Measurements from ENCODE around the gene TUBB2B. TPM values are rescaled to one million over a fixed set of nuclear protein-coding genes. Genes with fewer than 3 reads are reported as not detected.

Gene TUBB2B
- total and polyA plus RNA-seq, 2 experiments from 2014 or later, result 355 to 794 TPM

DNA sequence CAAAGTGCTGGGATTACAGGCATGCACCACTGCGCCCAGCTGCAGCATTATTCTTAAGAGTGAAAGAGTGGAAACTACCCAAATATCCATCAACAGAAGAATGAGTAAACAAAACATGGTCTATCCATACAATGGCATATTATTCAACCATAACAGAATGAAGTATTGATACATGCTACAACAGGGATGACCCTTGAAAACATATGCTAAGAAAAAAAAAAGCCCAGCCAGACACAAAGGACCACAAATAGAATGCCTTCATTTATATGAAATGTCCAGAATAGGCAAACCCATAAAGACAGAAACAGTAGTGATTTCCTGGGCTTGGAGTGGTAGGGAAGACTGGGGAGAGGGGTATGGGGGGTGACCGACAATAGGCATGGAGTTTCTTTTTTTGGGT is 7.1 kb downstream of the TUBB2B start:
- Histone ChIP-seq H3K27ac (ENCODE audit: low read depth) (no peak overlapping the region), H4K20me1 (replicated peaks; ENCODE audit: insufficient read depth) (peaks cover 9% of the 10 kb centered on the region; the same call in 1 of the 2 replicates), H3K79me2 (replicated peaks; ENCODE audit: insufficient read depth) (no peaks in the 10 kb centered on the region), H3F3A (replicated peaks; ENCODE audit: low read depth) (peaks cover 7% of the 10 kb centered on the region; the same call in 1 of the 2 replicates), H3K4me3 (no peak overlapping the region), H3K27me3 (ENCODE audit: insufficient read depth) (no peaks in the 10 kb centered on the region), H3K4me1 (ENCODE audit: insufficient read depth) (no peaks in the 10 kb centered on the region), H2AFZ (no peak overlapping the region), H3K36me3 (ENCODE audit: insufficient read depth) (peaks cover 6% of the 10 kb centered on the region), H3K4me2 (no peak overlapping the region), H3K9me2 (ENCODE audit: insufficient read depth) (no peaks in the 10 kb centered on the region)
- H3K27me3 Mint-ChIP-seq (ENCODE audit: insufficient read depth, low read depth, poor library complexity), result peaks cover 5% of the 10 kb centered on the region
- ATAC-seq (no peak), DNase-seq (ENCODE audit: low spot score) (no peak)
- no peak overlapping the region for H3K4me3 Mint-ChIP-seq
- H3K4me1 Mint-ChIP-seq, result peaks cover 18% of the 10 kb centered on the region
- TF ChIP-seq, protein P1, sequence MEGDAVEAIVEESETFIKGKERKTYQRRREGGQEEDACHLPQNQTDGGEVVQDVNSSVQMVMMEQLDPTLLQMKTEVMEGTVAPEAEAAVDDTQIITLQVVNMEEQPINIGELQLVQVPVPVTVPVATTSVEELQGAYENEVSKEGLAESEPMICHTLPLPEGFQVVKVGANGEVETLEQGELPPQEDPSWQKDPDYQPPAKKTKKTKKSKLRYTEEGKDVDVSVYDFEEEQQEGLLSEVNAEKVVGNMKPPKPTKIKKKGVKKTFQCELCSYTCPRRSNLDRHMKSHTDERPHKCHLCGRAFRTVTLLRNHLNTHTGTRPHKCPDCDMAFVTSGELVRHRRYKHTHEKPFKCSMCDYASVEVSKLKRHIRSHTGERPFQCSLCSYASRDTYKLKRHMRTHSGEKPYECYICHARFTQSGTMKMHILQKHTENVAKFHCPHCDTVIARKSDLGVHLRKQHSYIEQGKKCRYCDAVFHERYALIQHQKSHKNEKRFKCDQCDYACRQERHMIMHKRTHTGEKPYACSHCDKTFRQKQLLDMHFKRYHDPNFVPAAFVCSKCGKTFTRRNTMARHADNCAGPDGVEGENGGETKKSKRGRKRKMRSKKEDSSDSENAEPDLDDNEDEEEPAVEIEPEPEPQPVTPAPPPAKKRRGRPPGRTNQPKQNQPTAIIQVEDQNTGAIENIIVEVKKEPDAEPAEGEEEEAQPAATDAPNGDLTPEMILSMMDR (conservative IDR thresholded peaks at IDR 0.05; ENCODE audit: low read depth in 2 of 2), result no peak
- no peak overlapping the region for H3K27ac Mint-ChIP-seq
- H3K9me3 Mint-ChIP-seq, result peaks cover 6% of the 10 kb centered on the region; the same call in 1 of the 3 replicates
- peaks cover 17% of the 10 kb centered on the region for H3K36me3 Mint-ChIP-seq (ENCODE audit: low read depth)

DNA sequence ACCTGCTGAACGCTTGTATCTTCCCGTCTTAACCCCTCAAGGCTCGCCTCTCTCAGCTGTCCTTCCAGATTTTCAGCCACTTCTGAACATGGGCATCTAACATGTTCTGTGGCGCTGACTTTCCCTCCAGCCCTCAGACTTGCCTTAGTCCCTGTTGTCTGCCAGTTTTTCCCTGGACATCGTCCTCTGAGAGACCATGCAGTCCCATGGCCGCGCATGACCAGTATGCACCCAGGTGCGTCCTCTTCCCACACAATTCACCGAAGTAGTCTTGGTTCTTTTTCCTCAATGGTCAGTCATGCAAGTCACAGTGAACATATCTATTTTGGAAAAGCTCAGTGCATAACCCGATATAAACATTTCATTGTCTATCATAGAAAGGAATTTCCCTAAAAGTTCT is 9.2 kb downstream of the TUBB2B start:
- no peak overlapping the region; the same call in 2 of the 3 replicates for H3K4me3 Mint-ChIP-seq
- peaks cover 9% of the 10 kb centered on the region; the same call in 2 of the 3 replicates for H3K4me1 Mint-ChIP-seq
- no peaks in the 10 kb centered on the region for H3K4me1 ChIP-seq (ENCODE audit: insufficient read depth)
- H3K27ac Mint-ChIP-seq, result no peak overlapping the region
- peaks cover 6% of the 10 kb centered on the region; the same call in 1 of the 3 replicates for H3K9me3 Mint-ChIP-seq
- no peaks in the 10 kb centered on the region for H4K20me1 ChIP-seq (replicated peaks; ENCODE audit: insufficient read depth)
- H3K36me3 ChIP-seq (ENCODE audit: insufficient read depth), result no peaks in the 10 kb centered on the region
- no peaks in the 10 kb centered on the region for H3K79me2 ChIP-seq (replicated peaks; ENCODE audit: insufficient read depth)
- no peaks in the 10 kb centered on the region for H3K27me3 ChIP-seq (ENCODE audit: insufficient read depth)
- H2AFZ ChIP-seq, result no peak overlapping the region
- peaks cover 4% of the 10 kb centered on the region; the same call in 1 of the 3 replicates for H3K36me3 Mint-ChIP-seq (ENCODE audit: low read depth)
- H3K27me3 Mint-ChIP-seq (ENCODE audit: insufficient read depth, low read depth, poor library complexity), result peaks cover 2% of the 10 kb centered on the region
- ATAC-seq, result no peak
- no peak overlapping the region for H3K4me3 ChIP-seq
- H3K9me2 ChIP-seq (ENCODE audit: insufficient read depth), result no peaks in the 10 kb centered on the region
- H3K27ac ChIP-seq (ENCODE audit: low read depth), result no peak overlapping the region
- H3K4me2 ChIP-seq, result no peak overlapping the region
- H3F3A ChIP-seq (replicated peaks; ENCODE audit: low read depth), result 0 out of 2 replicates have a peak, but pooled peaks cover 7% of the 10 kb centered on the region
- DNase-seq (ENCODE audit: low spot score), result no peak
- TF ChIP-seq, protein P1 (conservative IDR thresholded peaks at IDR 0.05; ENCODE audit: low read depth in 2 of 2), result no peak
- TF ChIP-seq ETS1 (IDR thresholded peaks at IDR 0.05) (no peak), ZNF462 (CRISPR knock-in tag; IDR thresholded peaks at IDR 0.05) (no peak), CREB1 (CRISPR knock-in tag; IDR thresholded peaks at IDR 0.05; ENCODE audit: low read depth) (no peak), EZH2phosphoT487 (IDR thresholded peaks at IDR 0.05; ENCODE audit: unreplicated experiment) (no peak), EZH2 (IDR thresholded peaks at IDR 0.05; ENCODE audit: low read depth, unreplicated experiment) (no peak), POLR2AphosphoS5 (IDR thresholded peaks at IDR 0.05; ENCODE audit: low read depth) (no peak)
